ENCODE data around the gene SUSD4.
"Not testable (repeated sequence)": the region's sequence is repeated elsewhere in the genome, so short reads cannot be mapped to it uniquely, and the experiment has no call there.

Gene SUSD4

DNA sequence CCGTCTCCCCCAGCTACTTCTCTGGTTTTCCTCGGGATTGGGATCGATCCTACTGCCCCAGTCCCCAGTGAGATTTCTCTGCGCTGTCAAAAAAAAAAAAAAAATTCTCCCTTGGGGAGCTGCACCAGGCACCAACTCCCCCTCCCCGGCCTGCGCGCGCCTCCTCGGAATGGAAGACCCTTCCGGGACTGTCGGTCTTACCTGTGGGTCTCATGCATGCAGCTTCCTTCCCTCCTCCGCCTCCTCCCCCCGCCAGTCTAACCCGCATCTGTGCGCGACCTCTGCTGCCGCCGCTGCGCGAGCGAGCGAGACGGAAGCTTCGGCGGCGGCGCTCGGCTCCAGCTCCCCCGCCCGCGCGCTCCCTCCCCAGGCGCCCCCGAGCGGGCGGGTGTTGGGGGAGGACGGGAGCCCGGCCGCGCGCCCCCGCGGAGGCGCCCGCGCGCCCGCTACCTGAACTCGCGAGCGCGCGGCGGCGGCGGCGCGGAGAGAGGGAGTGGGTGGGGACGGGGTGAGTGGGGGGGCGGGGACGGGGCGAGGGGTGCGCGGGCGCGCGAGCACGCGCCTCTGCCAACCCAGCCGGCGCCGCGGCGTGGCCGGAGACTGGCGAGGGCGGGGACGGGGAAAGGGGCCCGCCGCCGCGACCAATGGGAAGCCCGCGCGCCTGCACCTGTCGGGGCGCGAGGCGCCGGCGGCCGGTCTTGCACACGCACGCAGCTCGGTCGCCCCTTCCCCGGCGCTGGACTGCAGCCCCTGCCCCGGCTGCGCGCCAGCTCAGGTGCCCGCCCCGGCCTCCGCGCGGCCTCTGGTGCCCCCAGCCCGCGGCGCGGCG, at the start of gene SUSD4:
TSS of gene SUSD4 (minus strand) at position 321 of the 829 bp plus-strand sequence. CDS start 751 bp downstream, outside the sequence.
- H3K9me3 Mint-ChIP-seq, result no peaks in the 10 kb centered on the region
- CTCF ChIA-PET, result interaction anchor here (0.7 to 2.2 kb wide), 2 partner anchors 168 to 230 kb away, joined by 3 to 7 read pairs; no protein-coding TSS in a partner anchor
- H3K27ac Mint-ChIP-seq, result no peak within 1 kb of the TSS
- H3K4me3 Mint-ChIP-seq, result peak within 1 kb of the TSS; percentile 89
- DNase-seq, result peak; percentile 79
- H3K4me1 Mint-ChIP-seq, result peaks cover 16% of the 10 kb centered on the region
- peaks cover 53% of the 10 kb centered on the region for H3K27me3 Mint-ChIP-seq
- no peaks in the 10 kb centered on the region for H3K36me3 Mint-ChIP-seq

DNA sequence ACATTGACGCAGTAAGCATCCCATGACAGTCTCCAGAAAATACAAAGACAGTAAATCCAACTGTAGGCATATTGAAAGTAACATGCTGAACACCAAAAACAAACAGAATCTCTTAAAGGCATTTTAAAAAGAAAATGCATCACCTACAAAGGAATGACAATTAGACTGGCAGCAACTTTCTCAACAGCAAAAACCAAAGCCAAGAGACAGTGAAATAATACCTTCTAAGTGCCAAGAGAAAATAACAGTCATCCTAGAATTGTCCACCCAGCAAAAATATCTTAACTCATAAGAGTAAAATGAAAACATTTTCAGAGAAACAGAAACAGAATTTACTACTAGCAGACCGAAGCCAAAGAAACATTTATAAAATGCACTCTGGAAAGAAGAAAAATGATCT, 49.2 kb upstream of the SUSD4 start:
- Mint-ChIP-seq H3K4me3 (no peak overlapping the region), H3K9me3 (no peaks in the 10 kb centered on the region)
- CTCF ChIA-PET, result no interaction called here

DNA sequence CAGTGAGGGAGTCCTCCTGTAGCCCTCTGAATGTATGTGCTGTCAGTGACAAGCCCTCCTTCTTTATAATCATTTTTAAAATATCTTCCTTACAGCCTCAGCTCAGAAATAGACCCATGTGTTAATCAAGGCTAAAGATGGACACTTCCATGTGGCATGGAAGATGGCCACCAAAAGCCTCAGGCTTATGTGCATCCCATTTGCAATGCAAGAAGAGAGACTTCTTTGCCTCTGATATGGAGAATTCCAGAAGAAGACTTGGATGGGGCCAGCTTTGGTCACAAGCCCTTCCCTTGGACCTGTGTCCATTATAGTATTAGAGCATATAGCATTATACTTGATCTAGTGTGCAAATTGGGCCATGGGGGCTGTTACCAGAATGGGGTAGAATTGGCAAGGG, 47.7 kb upstream of the SUSD4 start:
- no peaks in the 10 kb centered on the region for H3K4me1 Mint-ChIP-seq
- no peak overlapping the region for H3K27ac Mint-ChIP-seq
- no peaks in the 10 kb centered on the region for H3K9me3 Mint-ChIP-seq
- H3K27me3 Mint-ChIP-seq, result no peaks in the 10 kb centered on the region
- DNase-seq, result no peak
- peaks cover under 1% of the 10 kb centered on the region for H3K36me3 Mint-ChIP-seq
- H3K4me3 Mint-ChIP-seq, result no peak overlapping the region
- CTCF ChIA-PET, result no interaction called here

More for the DNA sequence above, 49.2 kb upstream of the SUSD4 start:
- H3K4me1 Mint-ChIP-seq, result no peaks in the 10 kb centered on the region
- no peaks in the 10 kb centered on the region for H3K27me3 Mint-ChIP-seq
- no peak for DNase-seq
- H3K36me3 Mint-ChIP-seq, result no peaks in the 10 kb centered on the region
- H3K27ac Mint-ChIP-seq, result no peak overlapping the region

DNA sequence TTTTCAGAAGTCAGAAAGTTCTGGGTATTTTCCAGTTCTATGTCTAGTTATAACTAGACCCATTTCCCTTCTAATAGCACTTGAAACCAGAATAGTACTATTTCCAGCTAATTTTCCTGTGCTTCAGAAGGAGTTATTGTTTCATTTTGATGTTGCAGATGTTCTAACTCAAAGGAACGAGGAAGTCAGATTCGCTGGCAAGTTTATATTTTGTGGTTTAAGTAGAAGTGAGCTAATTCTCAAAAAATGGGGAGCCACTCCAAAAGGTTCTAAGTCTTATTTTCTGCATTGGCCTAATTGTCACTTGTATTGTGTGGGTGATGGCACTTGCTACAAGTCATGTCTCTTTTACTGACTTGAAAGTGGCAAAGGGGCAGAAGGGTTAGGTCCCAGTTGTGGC, 47.3 kb upstream of the SUSD4 start:
- no peak overlapping the region for H3K27ac Mint-ChIP-seq
- H3K9me3 Mint-ChIP-seq, result no peaks in the 10 kb centered on the region
- DNase-seq, result no peak
- CTCF ChIA-PET, result no interaction called here
- peaks cover 1% of the 10 kb centered on the region for H3K36me3 Mint-ChIP-seq
- H3K4me3 Mint-ChIP-seq, result no peak overlapping the region
- H3K27me3 Mint-ChIP-seq, result no peaks in the 10 kb centered on the region
- H3K4me1 Mint-ChIP-seq, result no peaks in the 10 kb centered on the region

GRCh38 chr1:223410036-223410435, 46.1 kb upstream of the SUSD4 start:
- no peak overlapping the region for H3K4me3 Mint-ChIP-seq
- H3K36me3 Mint-ChIP-seq, result peaks cover 3% of the 10 kb centered on the region
- H3K27me3 Mint-ChIP-seq, result no peaks in the 10 kb centered on the region
- no peak overlapping the region for H3K27ac Mint-ChIP-seq
- H3K9me3 Mint-ChIP-seq, result no peaks in the 10 kb centered on the region
- peaks cover 11% of the 10 kb centered on the region for H3K4me1 Mint-ChIP-seq
- CTCF ChIA-PET, result no interaction called here
- no peak for DNase-seq

DNA sequence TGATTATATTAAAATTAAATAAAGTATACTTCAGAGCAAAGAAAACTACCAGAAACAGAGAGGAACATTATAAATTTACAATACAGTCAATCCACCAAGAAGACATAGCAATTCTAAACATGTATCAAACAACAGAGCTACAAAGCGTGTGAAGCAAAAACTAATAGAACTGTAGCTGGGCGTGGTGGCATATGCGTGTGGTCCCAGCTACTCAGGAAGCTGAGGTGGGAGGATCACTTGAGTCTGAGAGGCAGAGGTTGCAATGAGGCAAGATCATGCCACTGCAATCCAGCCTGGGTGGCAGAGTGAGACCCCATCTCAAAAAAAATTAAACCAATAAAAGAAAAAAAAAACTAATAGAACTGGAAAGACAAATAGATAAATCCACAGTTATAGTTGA, 41.5 kb upstream of the SUSD4 start:
- Mint-ChIP-seq H3K4me3 (no peak overlapping the region), H3K27ac (peak overlapping the region; percentile 58), H3K4me1 (peaks cover 27% of the 10 kb centered on the region), H3K27me3 (no peaks in the 10 kb centered on the region), H3K36me3 (peaks cover 3% of the 10 kb centered on the region), H3K9me3 (peaks cover 2% of the 10 kb centered on the region)
- DNase-seq, result peak; percentile 36
- CTCF ChIA-PET, result interaction anchor here (0.6 kb wide), 1 partner anchor 18 kb away, joined by 3 read pairs; no protein-coding TSS in a partner anchor

DNA sequence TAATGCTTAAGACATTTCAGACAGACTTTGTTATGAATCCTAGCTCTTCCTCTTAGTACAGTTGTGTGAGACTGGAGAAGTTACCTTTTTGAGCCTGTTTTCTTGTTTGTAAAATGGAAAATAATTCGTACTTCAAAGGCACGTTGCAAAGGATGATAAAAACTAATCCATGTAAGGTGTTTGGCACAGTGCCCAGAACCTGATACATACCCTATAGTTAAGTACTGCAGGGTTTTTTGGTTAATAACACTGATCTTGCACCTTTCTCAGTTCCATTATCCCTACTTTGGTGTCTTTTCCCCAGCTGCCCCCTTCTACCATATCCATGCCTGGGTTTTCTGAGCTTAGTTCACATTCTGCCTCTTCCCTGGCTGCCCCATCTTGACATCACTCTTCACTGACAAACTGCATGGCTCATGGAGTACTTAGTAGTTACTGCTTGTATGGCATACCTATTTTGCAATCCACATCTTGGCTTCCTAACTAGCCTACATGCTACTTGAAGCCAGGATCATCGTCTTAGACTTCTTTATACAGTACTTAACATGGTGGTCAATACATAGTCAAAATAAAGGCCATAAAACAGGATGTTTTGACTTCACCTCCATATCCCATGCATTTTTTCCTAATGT, 39.3 kb upstream of the SUSD4 start:
- H3K9me3 Mint-ChIP-seq, result peaks cover 2% of the 10 kb centered on the region
- no peak overlapping the region for H3K4me3 Mint-ChIP-seq
- CTCF ChIA-PET, result interaction anchor here (0.6 kb wide), 1 partner anchor 241 kb away, joined by 3 read pairs; no protein-coding TSS in a partner anchor
- no peak overlapping the region for H3K27ac Mint-ChIP-seq
- peaks cover 27% of the 10 kb centered on the region for H3K4me1 Mint-ChIP-seq
- no peaks in the 10 kb centered on the region for H3K27me3 Mint-ChIP-seq
- no peak for DNase-seq
- H3K36me3 Mint-ChIP-seq, result peaks cover 3% of the 10 kb centered on the region

GRCh38 chr1:223402790-223403142, 38.8 kb upstream of the SUSD4 start:
- Mint-ChIP-seq H3K27me3 (no peaks in the 10 kb centered on the region), H3K4me3 (no peak overlapping the region), H3K9me3 (peaks cover 2% of the 10 kb centered on the region), H3K4me1 (peaks cover 27% of the 10 kb centered on the region), H3K27ac (no peak overlapping the region), H3K36me3 (peaks cover 3% of the 10 kb centered on the region)
- DNase-seq, result no peak
- CTCF ChIA-PET, result no interaction called here

DNA sequence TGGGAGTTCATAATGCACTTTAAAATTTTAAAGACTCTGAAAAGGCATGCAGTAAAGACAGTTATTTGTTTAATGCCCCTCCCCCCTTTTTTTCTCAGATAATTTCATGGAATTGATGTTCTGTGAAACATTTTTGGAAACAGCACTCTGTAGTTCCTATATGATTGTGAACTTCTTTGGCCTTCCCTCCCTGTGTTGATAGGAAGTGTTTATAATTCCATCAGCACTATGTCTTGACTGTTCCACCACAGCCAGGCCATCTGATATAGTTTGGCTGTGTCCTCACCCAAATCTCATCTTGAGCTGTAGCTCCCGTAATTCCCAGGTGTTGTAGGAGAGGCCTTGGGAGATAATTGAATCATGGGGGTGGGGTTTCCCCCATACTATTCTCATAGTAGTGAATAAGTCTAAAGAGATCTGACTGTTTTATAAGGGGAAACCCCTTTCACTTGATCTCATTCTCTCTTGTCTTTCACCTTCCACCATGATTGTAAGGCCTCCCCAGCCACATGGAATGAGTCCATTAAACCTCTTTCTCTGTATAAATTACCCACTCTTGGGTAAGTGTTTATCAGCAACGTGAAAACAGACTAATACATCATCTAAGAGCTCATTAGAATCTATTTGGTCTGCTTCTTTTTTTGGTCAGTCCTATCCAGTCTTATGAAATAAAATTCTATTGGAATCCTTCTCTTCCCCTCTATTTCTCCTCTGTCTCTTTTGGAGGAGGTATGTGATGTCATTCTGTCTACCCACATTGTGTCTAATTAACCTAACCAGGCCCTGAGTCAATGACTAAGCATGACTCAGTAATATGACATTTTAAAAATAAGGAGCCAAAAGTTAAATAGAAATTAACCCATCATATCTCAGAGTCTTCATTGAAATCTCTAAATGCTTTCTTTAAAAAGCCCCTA, 38.2 kb upstream of the SUSD4 start:
- Mint-ChIP-seq H3K27ac (no peak overlapping the region), H3K4me1 (peaks cover 27% of the 10 kb centered on the region), H3K9me3 (peaks cover 2% of the 10 kb centered on the region), H3K4me3 (no peak overlapping the region), H3K36me3 (peaks cover 3% of the 10 kb centered on the region), H3K27me3 (no peaks in the 10 kb centered on the region)
- no peak for DNase-seq
- CTCF ChIA-PET, result no interaction called here

- H3K27me3 Mint-ChIP-seq, CTCF ChIA-PET, H3K27ac Mint-ChIP-seq: not testable (repeated sequence)
Measured at GRCh38 chr1:223399393-223399792, 35.4 kb upstream of the SUSD4 start.

DNA sequence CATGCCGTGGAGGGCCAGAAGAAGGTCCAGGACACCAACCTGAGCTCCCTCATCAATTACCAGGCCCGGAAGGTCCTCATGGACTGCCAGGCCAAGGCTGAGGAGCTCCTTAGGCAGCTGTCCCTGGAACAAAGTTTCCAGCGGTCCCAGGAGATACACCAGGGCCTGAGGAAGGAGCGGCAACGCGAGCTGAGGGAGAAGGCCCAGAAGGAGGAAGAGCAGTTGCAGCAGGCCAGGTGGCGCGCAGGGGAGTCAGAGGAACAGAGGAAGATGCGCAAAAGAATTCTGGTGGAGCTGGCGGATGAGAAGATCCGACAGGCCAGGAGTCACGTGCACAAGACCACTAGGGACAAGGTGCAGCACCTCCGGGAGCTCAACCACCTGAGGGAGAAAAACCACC, 30.7 kb upstream of the SUSD4 start:
- Mint-ChIP-seq H3K4me1 (no peaks in the 10 kb centered on the region), H3K36me3 (no peaks in the 10 kb centered on the region), H3K9me3 (no peaks in the 10 kb centered on the region), H3K27ac (no peak overlapping the region), H3K4me3 (no peak overlapping the region), H3K27me3 (peaks cover 35% of the 10 kb centered on the region)
- CTCF ChIA-PET, result no interaction called here
- no peak for DNase-seq

More at GRCh38 chr1:223399393-223399792, 35.4 kb upstream of the SUSD4 start:
- DNase-seq, H3K9me3 Mint-ChIP-seq, H3K4me3 Mint-ChIP-seq, H3K36me3 Mint-ChIP-seq, H3K4me1 Mint-ChIP-seq: not testable (repeated sequence)

DNA sequence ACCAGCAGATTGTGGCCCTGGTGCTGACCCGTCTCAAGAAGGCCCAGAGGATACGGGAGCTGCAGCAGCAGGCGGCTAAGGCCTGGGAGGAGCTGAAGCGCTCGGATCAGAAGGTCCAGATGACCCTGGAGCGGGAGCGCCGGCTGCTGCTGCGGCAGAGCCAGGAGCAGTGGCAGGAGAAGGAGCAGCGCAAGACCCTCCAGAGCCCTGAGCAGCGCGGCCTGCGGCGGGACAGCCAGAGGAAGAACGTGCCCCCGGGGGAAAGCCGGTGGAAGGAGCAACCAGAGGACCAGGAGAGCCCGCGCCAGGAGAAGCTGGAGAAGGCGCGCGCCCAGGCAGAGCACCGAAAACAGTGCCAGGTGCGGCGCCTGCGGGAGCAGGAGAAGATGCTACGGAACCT, 30.3 kb upstream of the SUSD4 start:
- Mint-ChIP-seq H3K9me3 (no peaks in the 10 kb centered on the region), H3K36me3 (no peaks in the 10 kb centered on the region), H3K4me1 (no peaks in the 10 kb centered on the region), H3K4me3 (no peak overlapping the region), H3K27me3 (peaks cover 38% of the 10 kb centered on the region), H3K27ac (no peak overlapping the region)
- CTCF ChIA-PET, result no interaction called here
- no peak for DNase-seq

- Mint-ChIP-seq H3K4me1 (no peaks in the 10 kb centered on the region), H3K27me3 (peaks cover 42% of the 10 kb centered on the region), H3K9me3 (no peaks in the 10 kb centered on the region)
Measured at GRCh38 chr1:223393275-223394214, 29.6 kb upstream of the SUSD4 start, which contains the start of gene CCDC185. Gene CCDC185 (plus strand): TSS chr1:223393415. CDS start chr1:223393476, 61 bp downstream.

More at GRCh38 chr1:223393275-223394214, 29.6 kb upstream of the SUSD4 start, which contains the start of gene CCDC185:
- no peak for DNase-seq
- CTCF ChIA-PET, result no interaction called here
- H3K27ac Mint-ChIP-seq, result no peak within 1 kb of the TSS
- no peaks in the 10 kb centered on the region for H3K36me3 Mint-ChIP-seq
- H3K4me3 Mint-ChIP-seq, result no peak within 1 kb of the TSS
